Endothelial cell of umbilical vein (primary cell): Measurements from ENCODE around the gene DPP10. TPM values are rescaled to one million over a fixed set of nuclear protein-coding genes. Genes with fewer than 3 reads are reported as not detected.

ENCODE experiments used
- BruUV-seq: library from RNA; stranded (reverse); fragments of 400-500 nt; replicated peaks from 2 replicates; lab custom pipeline; 2021; lab: Mats Ljungman, UMichigan
- CTCF ChIA-PET: fragments of 300-600, 350-600 bp; sonication (Branson Sonifier 250); formaldehyde crosslinking; loops from one replicate; lab custom pipeline; 2021; ENCODE audit warnings: antibody characterized with exemption, inconsistent platforms; lab: Charles Lee
- POLR2A ChIA-PET: fragments of 300-600, 350-600 bp; sonication (Branson Sonifier 250); formaldehyde crosslinking; loops from one replicate; lab custom pipeline; 2021; ENCODE audit warnings: antibody characterized with exemption, inconsistent platforms; lab: Charles Lee
- DNase-seq: peaks from one replicate; pipeline ENCODE4 v3.0.0-alpha.2; 2011; ENCODE audit warnings: low read depth, low spot score
- FAIRE-seq: peaks from 2 replicates; lab custom pipeline; 2011; peaks lifted over from hg19 to GRCh38; lab: Jason Lieb, UNC
- H2AFZ ChIP-seq: 2 replicates; pipeline ENCODE4 v1.6.0; 2012; ENCODE audit warnings: low read depth, low read length, control low read depth, inconsistent platforms
- H3K27ac ChIP-seq: 2 replicates; pipeline ENCODE4 v1.5.1; 2011; ENCODE audit warnings: low read depth, mild to moderate bottlenecking, control low read depth, low read length, moderate library complexity; ENCODE audit not compliant: insufficient read depth
- H3K27me3 ChIP-seq, 2 experiments: 2 replicates each; pipeline versions ENCODE4 v1.6.0 to v1.6.1; 2011; ENCODE audit warnings: low read length in 2 of 2, mixed read lengths in 1 of 2; ENCODE audit not compliant: control insufficient read depth in 2 of 2, insufficient read depth in 2 of 2
- H3K36me3 ChIP-seq, 2 experiments: 2 replicates in 1 of 2; 3 replicates in 1 of 2; pipeline ENCODE4 v1.5.1; 2011; ENCODE audit warnings: low read length in 2 of 2, mild to moderate bottlenecking in 1 of 2, moderate library complexity in 1 of 2; ENCODE audit not compliant: control insufficient read depth in 2 of 2, insufficient read depth in 2 of 2; ENCODE audit errors: extremely low read depth in 1 of 2
- H3K4me1 ChIP-seq: 3 replicates; pipeline ENCODE4 v1.5.1; 2011; ENCODE audit warnings: mild to moderate bottlenecking, low read length; ENCODE audit not compliant: control insufficient read depth, insufficient read depth; ENCODE audit errors: extremely low read depth
- H3K4me2 ChIP-seq: 2 replicates; pipeline ENCODE4 v1.6.1; 2011; ENCODE audit warnings: low read length, control low read depth, mixed read lengths; ENCODE audit not compliant: insufficient read depth
- H3K4me3 ChIP-seq, 3 experiments: fragments of 200-600 bp in 1 of 3; sonication (generic), shearing (Covaris generic) in 1 of 3; replicated peaks in 1 of 3; 2 replicates each; pipeline ENCODE4 v1.5.1; 2011 to 2016; ENCODE audit warnings: control low read depth in 3 of 3, low read length in 3 of 3, mild to moderate bottlenecking in 2 of 3, inconsistent platforms in 1 of 3, low read depth in 1 of 3, moderate library complexity in 1 of 3; ENCODE audit not compliant: insufficient read depth in 1 of 3
- H3K79me2 ChIP-seq: 2 replicates; pipeline ENCODE4 v1.6.0; 2012; ENCODE audit warnings: low read length, inconsistent platforms; ENCODE audit not compliant: control insufficient read depth, insufficient read depth
- H3K9ac ChIP-seq: replicated peaks from 2 replicates; pipeline ENCODE3; 2011; ENCODE audit warnings: low read length, control low read depth; ENCODE audit not compliant: insufficient read depth; ENCODE audit errors: extremely low read depth
- H3K9me1 ChIP-seq: replicated peaks from 3 replicates; pipeline ENCODE4 v1.6.0; 2011; ENCODE audit warnings: mild to moderate bottlenecking, low read length; ENCODE audit not compliant: control insufficient read depth, insufficient read depth; ENCODE audit errors: extremely low read depth
- H3K9me3 ChIP-seq: replicated peaks from 2 replicates; pipeline ENCODE4 v1.5.1; 2012; ENCODE audit warnings: low read length, inconsistent platforms; ENCODE audit not compliant: control insufficient read depth, insufficient read depth
- H4K20me1 ChIP-seq: replicated peaks from 2 replicates; pipeline ENCODE3; 2011; ENCODE audit warnings: mild to moderate bottlenecking, low read length; ENCODE audit not compliant: control insufficient read depth, insufficient read depth; ENCODE audit errors: extremely low read depth
- CTCF ChIP-seq, 2 donors: IDR thresholded peaks; 1 replicate in 1 of 2; 2 replicates in 1 of 2; pipeline ENCODE4 v1.5.1; 2011; ENCODE audit warnings: low read length in 2 of 2, mild to moderate bottlenecking in 2 of 2, moderate library complexity in 2 of 2, control low read depth in 1 of 2, inconsistent platforms in 1 of 2, low read depth in 1 of 2; ENCODE audit not compliant: insufficient read depth in 1 of 2; ENCODE audit errors: extremely low read depth in 1 of 2
- EZH2 ChIP-seq: IDR thresholded peaks from 2 replicates; pipeline ENCODE4 v1.6.1; 2012; ENCODE audit warnings: borderline replicate concordance, low read depth, mild to moderate bottlenecking, moderate library complexity, low read length, inconsistent platforms; ENCODE audit not compliant: severe bottlenecking
- FOS ChIP-seq: IDR thresholded peaks from 2 replicates; pipeline ENCODE4 v1.6.1; 2011; ENCODE audit warnings: mild to moderate bottlenecking, low read length, moderate library complexity, borderline replicate concordance; ENCODE audit not compliant: insufficient read depth
- GATA2 ChIP-seq: IDR thresholded peaks from 2 replicates; pipeline ENCODE4 v1.7.0; 2011; ENCODE audit warnings: low read depth, mild to moderate bottlenecking, moderate library complexity, mixed read lengths, low read length; ENCODE audit not compliant: insufficient read length, insufficient read depth
- JUN ChIP-seq: IDR thresholded peaks from 2 replicates; pipeline ENCODE4 v1.6.1; 2011; ENCODE audit warnings: borderline replicate concordance, low read depth; ENCODE audit not compliant: insufficient read length, insufficient read depth
- MAX ChIP-seq: IDR thresholded peaks from 2 replicates; pipeline ENCODE4 v1.6.1; 2011; ENCODE audit not compliant: insufficient read depth, insufficient read length
- MYC ChIP-seq: IDR thresholded peaks from one replicate; pipeline ENCODE4 v1.6.1; 2011; ENCODE audit warnings: mild to moderate bottlenecking, low read depth, low read length
- POLR2A ChIP-seq: IDR thresholded peaks from 2 replicates; pipeline ENCODE4 v1.6.1; 2012; ENCODE audit warnings: low read depth, mild to moderate bottlenecking, control low read depth, low read length
- POLR2AphosphoS5 ChIP-seq: IDR thresholded peaks from 2 replicates; pipeline ENCODE4 v1.6.1; 2012; ENCODE audit warnings: low read depth, mild to moderate bottlenecking, control low read depth, low read length, moderate library complexity; ENCODE audit not compliant: insufficient read depth
- dilution Hi-C: fragments of 300-500 bp; cut with MboI; formaldehyde crosslinking; loops from one replicate; pipeline ENCODE4 v1.15.0; 2019; ENCODE audit warnings: low sequenced_read_pairs; ENCODE audit not compliant: extremely low pct_ligation_motif_present
- intact Hi-C: fragments of 100-400 bp; cut with micrococcal nuclease; formaldehyde crosslinking; loops from one replicate; pipeline ENCODE4 v1.10.0; 2022
- polyA plus RNA-seq, 4 experiments: library from polyadenylated mRNA; depleted of rRNA in 3 of 4; stranded (reverse) in 3 of 4; unstranded in 1 of 4; fragments of >200 nt; gene quantifications; 2 replicates each; pipeline versions ENCODE4 v1.2.1 to v1.2.3, GENCODE V29; 2011 to 2012; ENCODE audit warnings: missing spikeins in 1 of 4
- total RNA-seq: library from RNA; stranded (reverse); gene quantifications from 2 replicates; pipeline ENCODE4 v1.2.3, GENCODE V29; 2021

DPP10 gene
- total and polyA plus RNA-seq, 2 donors (not counting 3 experiments of a cell fraction or from before 2014, with no cell fraction given) = not detected

DNA sequence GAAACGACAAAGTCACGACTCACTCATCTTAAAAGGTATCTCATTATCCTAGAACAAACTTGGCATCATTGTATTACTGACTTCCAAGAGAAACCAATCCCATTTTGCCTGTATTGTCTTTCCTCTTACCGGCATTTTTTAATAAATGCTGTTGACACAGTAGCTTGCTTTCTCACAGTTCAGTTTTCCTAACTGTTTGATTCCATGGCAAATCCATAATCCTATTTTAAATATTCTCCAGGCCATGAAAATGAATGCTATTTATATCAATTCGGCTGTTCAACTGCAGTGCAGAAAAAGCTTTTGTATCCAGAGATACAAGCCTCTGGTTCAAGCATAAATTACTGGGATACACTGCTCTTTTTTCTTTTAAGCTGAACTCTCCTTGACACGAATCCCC, 1241.9 kb downstream of the DPP10 start:
- intact Hi-C loops = no loop called here
- Histone ChIP-seq H3K79me2 (no peaks in the 10 kb centered on the region), H3K27me3 (no peaks in the 10 kb centered on the region), H3K36me3 (no peaks in the 10 kb centered on the region), H4K20me1 (no peaks in the 10 kb centered on the region), H3K27ac (no peak overlapping the region), H3K4me1 (no peaks in the 10 kb centered on the region), H3K9ac (no peak overlapping the region), H3K9me1 (no peaks in the 10 kb centered on the region), H2AFZ (no peak overlapping the region), H3K4me2 (no peak overlapping the region), H3K9me3 (no peaks in the 10 kb centered on the region), H3K4me3 (no peak overlapping the region)
- no peak for TF ChIP-seq MYC
- TF ChIP-seq POLR2AphosphoS5 = no peak
- no peak for TF ChIP-seq EZH2
- no peak for TF ChIP-seq POLR2A
- TF ChIP-seq JUN = no peak
- TF ChIP-seq GATA2 = no peak
- TF ChIP-seq FOS = no peak
- TF ChIP-seq MAX = no peak
- no peak for TF ChIP-seq CTCF (IDR thresholded peaks at IDR 0.05; ENCODE audit: extremely low read depth in 1 of 2, insufficient read depth in 1 of 2, low read depth in 1 of 2, low read length in 2 of 2)
- dilution Hi-C loops = no loop called here
- DNase-seq = no peak
- ChIA-PET CTCF (no interaction called here), POLR2A (no interaction called here)
- no TSS peak for BruUV-seq
- FAIRE-seq = no peak
